GM23248 (cell line): Measurements from ENCODE around the gene WNT9A. TPM values are rescaled to one million over a fixed set of nuclear protein-coding genes. Genes with fewer than 3 reads are reported as not detected.

ENCODE experiments used
- DNase-seq: peaks from one replicate; pipeline ENCODE4 v3.0.0-alpha.2; 2015
- H2AFZ ChIP-seq: fragments of 200-600 bp; sonication (generic); 2 replicates; pipeline ENCODE4 v1.6.1; 2016; ENCODE audit warnings: antibody characterized with exemption
- H3F3A ChIP-seq: fragments of 200-600 bp; sonication (generic); 2 replicates; pipeline ENCODE4 v1.6.1; 2016; ENCODE audit warnings: mild to moderate bottlenecking, antibody characterized with exemption, mixed run types; ENCODE audit not compliant: insufficient read depth
- H3K27ac ChIP-seq: fragments of 200-600 bp; sonication (generic); 2 replicates; pipeline ENCODE4 v1.5.1; 2016; ENCODE audit warnings: mild to moderate bottlenecking
- H3K27me3 ChIP-seq: fragments of 200-600 bp; sonication (generic); replicated peaks from 2 replicates; pipeline ENCODE4 v1.6.1; 2016; ENCODE audit warnings: mild to moderate bottlenecking; ENCODE audit not compliant: insufficient read depth
- H3K36me3 ChIP-seq: fragments of 200-600 bp; sonication (generic); 2 replicates; pipeline ENCODE4 v1.6.1; 2016; ENCODE audit warnings: low read depth, mild to moderate bottlenecking
- H3K4me1 ChIP-seq: fragments of 200-600 bp; sonication (generic); 2 replicates; pipeline ENCODE4 v1.6.1; 2016; ENCODE audit warnings: mild to moderate bottlenecking; ENCODE audit not compliant: insufficient read depth
- H3K4me2 ChIP-seq: fragments of 200-600 bp; sonication (generic); one replicate; pipeline ENCODE4 v1.6.1; 2016; ENCODE audit warnings: mild to moderate bottlenecking; ENCODE audit not compliant: unreplicated experiment
- H3K4me3 ChIP-seq: fragments of 200-600 bp; sonication (generic); 2 replicates; pipeline ENCODE4 v1.5.1; 2016; ENCODE audit warnings: mild to moderate bottlenecking
- H3K79me2 ChIP-seq: fragments of 200-600 bp; sonication (generic); 2 replicates; pipeline ENCODE4 v1.6.1; 2016; ENCODE audit warnings: mild to moderate bottlenecking; ENCODE audit not compliant: insufficient read depth
- H3K9ac ChIP-seq: fragments of 200-600 bp; sonication (generic); 2 replicates; pipeline ENCODE4 v1.6.1; 2016; ENCODE audit warnings: mild to moderate bottlenecking
- H3K9me2 ChIP-seq: fragments of 200-600 bp; sonication (generic); 2 replicates; pipeline ENCODE4 v1.6.1; 2016; ENCODE audit warnings: mixed run types, mild to moderate bottlenecking, moderate library complexity; ENCODE audit not compliant: insufficient read depth
- H3K9me3 ChIP-seq: fragments of 200-600 bp; sonication (generic); one replicate; pipeline ENCODE4 v1.6.1; 2017; ENCODE audit warnings: low read depth
- H4K20me1 ChIP-seq: fragments of 200-600 bp; sonication (generic); 2 replicates; pipeline ENCODE4 v1.6.0; 2016; ENCODE audit not compliant: insufficient read depth
- EZH2 ChIP-seq: fragments of 200-600 bp; sonication (generic); IDR thresholded peaks from 2 replicates; pipeline ENCODE4 v1.6.1; 2018; ENCODE audit warnings: antibody characterized with exemption, mild to moderate bottlenecking; ENCODE audit not compliant: insufficient read depth, poor library complexity, severe bottlenecking
- EZH2phosphoT487 ChIP-seq: fragments of 200-600 bp; sonication (generic); IDR thresholded peaks from 2 replicates; pipeline ENCODE4 v1.6.1; 2018; ENCODE audit warnings: antibody characterized with exemption, moderate library complexity, mild to moderate bottlenecking, low read depth; ENCODE audit not compliant: insufficient read depth
- WGBS, 2 experiments: methylation state at CpG; one replicate each; pipeline ENCODE4 v1.1.6; 2015 to 2017; ENCODE audit warnings: low lambda C conversion rate in 2 of 2, low coverage in 1 of 2; ENCODE audit errors: missing lambda C conversion rate in 2 of 2; 5-methylcytosine and 5-hydroxymethylcytosine counted together
- in situ Hi-C: fragments of 300-500 bp; cut with MboI; formaldehyde crosslinking; loops from 2 replicates; pipeline ENCODE4 v1.15.0; 2020
- polyA plus RNA-seq: library from polyadenylated mRNA; unstranded; fragments of >200 nt; fragmentation: Nextera tagmentation; extraction: Ambion mirVana; gene quantifications from 2 replicates; pipeline ENCODE4 v1.2.1, GENCODE V29; 2016
- total RNA-seq: library from RNA; depleted of rRNA; stranded (reverse); fragments of >200 nt; shearing (Covaris generic); gene quantifications from 2 replicates; pipeline ENCODE4 v1.2.3, GENCODE V29; 2014

Gene WNT9A
- total and polyA plus RNA-seq, 2 experiments from 2014 or later, result 0.29 to 2.1 TPM

DNA sequence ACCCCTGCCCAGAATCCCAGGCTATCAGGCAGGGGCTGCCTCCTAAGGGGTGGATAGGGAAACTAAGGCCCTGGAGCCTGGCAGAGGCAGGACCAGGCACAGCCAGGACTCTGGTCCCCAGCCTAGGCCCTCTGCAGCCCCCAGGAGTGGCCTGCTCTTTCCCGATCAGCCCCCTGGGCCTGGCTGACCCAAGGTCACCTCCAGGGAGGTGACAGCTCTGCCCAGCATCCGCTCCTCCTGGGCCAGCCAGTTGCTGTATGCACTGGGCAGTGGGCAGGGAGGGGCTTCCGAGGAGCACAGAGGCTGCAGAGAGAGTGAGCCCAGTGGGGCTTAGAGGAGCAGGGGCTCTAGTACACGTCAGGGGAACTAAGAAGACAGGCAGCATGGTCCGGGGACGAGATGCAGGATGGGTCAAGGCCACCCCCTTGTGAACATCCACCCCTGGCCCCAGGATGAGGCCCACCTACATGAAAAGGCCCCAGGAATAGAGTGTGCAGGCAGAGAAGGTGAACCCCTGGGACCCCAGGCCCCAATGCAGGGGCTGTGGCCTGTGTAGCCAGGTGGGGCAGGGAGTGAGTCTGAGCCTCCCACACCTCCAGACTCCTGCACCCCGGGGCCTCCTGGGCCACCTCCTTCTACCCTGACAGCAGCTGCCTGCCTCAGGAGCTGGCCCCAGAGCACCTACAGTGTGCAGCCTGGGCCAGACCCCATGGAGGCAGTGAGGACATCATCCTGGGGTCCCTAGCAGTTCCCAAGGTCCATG, 32.8 kb downstream of the WNT9A start:
- Histone ChIP-seq H3K27ac (no peak overlapping the region), H3F3A (no peaks in the 10 kb centered on the region), H3K9me3 (no peaks in the 10 kb centered on the region), H2AFZ (no peak overlapping the region), H4K20me1 (no peaks in the 10 kb centered on the region), H3K79me2 (no peaks in the 10 kb centered on the region), H3K4me2 (no peak overlapping the region), H3K36me3 (no peaks in the 10 kb centered on the region), H3K9ac (no peak overlapping the region), H3K9me2 (no peaks in the 10 kb centered on the region), H3K4me1 (no peaks in the 10 kb centered on the region), H3K27me3 (peaks cover 6% of the 10 kb centered on the region; the same call in 1 of the 2 replicates), H3K4me3 (no peak overlapping the region)
- no peak for TF ChIP-seq EZH2phosphoT487
- TF ChIP-seq EZH2, result no peak
- WGBS, 2 experiments, result 60 to 66% methylated on average over 7 of the region's 7 CpGs
- in situ Hi-C loops, result no loop called here
- DNase-seq, result no peak

DNA sequence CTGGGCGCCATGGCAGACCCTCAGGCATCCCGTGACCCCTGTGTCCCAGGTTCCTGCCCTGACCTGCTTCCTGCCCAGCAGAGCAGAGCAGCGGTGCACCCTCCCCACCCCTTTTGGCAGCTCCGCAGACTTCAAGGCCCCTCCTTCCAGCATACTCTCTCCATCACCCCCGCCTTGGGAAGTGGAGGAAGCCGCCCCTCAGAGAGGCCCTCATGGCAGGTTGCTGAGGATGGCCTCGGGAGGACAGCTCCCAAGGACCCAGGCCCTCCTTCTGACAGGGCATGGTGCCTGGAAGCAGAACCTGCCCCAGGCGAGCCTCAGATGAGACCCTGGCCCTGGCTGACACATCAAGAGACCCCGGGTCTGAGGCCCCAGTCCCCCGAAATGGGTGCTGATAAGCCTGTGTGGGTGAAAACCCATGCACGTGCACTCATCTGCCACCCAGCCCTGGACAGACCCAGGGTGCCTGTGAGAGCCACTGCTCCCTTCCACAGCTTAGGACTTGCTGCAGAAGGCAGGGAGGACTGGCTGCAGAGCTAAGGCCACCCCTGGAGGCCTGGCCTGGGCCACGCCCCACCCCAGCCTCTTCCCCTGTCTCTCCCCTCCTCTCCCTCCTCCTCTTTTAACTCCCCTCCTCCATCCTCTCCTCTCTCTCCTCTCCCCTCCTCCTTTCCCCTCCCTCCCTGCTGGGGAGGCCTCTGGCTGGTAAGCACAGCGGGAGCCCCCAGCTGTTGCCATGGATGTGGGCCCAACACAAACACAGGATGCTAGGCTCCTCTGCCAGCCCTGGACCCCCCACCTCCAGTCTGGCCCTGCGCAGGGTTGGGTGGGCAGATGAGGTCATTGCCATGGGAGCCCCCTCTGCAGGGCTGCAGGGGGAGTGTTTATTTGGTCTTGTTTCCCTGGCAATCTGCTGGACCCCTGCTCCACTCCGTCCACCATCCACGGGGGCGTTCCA, 33.7 kb downstream of the WNT9A start:
- no peak overlapping the region for H2AFZ ChIP-seq
- H3K27ac ChIP-seq, result no peak overlapping the region
- no peak overlapping the region for H3K4me2 ChIP-seq
- H3K36me3 ChIP-seq, result no peaks in the 10 kb centered on the region
- no peak overlapping the region for H3K4me3 ChIP-seq
- no peaks in the 10 kb centered on the region for H3K4me1 ChIP-seq
- H4K20me1 ChIP-seq, result no peaks in the 10 kb centered on the region
- in situ Hi-C loops, result no loop called here
- H3K9me3 ChIP-seq, result no peaks in the 10 kb centered on the region
- peaks cover 8% of the 10 kb centered on the region; the same call in 1 of the 2 replicates for H3K27me3 ChIP-seq
- H3K9ac ChIP-seq, result no peak overlapping the region
- TF ChIP-seq EZH2phosphoT487, result no peak
- no peak for TF ChIP-seq EZH2
- H3K79me2 ChIP-seq, result no peaks in the 10 kb centered on the region
- 68 to 76% methylated on average over 16 to 17 of the region's 17 CpGs for WGBS, 2 experiments
- H3K9me2 ChIP-seq, result no peaks in the 10 kb centered on the region
- no peak for DNase-seq
- no peaks in the 10 kb centered on the region for H3F3A ChIP-seq

DNA sequence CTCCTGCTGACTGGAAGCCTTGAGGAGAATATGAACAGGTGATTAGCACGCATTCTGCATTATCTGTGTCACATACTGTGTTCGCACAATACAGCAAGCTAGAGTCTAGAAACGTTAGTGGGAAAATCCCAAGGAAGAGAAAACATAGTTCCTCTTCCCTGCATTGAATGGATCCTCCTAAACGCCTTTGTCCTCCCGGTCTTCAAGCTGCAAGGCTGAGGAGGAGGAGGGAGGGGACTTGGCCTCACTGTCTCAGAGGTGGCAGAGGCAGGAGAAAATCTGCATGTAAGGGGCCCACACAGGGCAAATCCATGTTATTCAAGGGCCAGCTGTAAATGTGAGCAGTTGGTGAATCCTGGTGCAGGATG, 34.4 kb downstream of the WNT9A start:
- H3K9me2 ChIP-seq, result no peaks in the 10 kb centered on the region
- H3K9ac ChIP-seq, result no peak overlapping the region
- H3K4me2 ChIP-seq, result no peak overlapping the region
- WGBS, 2 experiments, result 43 to 44% methylated on average over 5 of the region's 5 CpGs
- H3K4me1 ChIP-seq, result no peaks in the 10 kb centered on the region
- TF ChIP-seq EZH2phosphoT487 (no peak), EZH2 (no peak)
- no peak overlapping the region for H2AFZ ChIP-seq
- H3K36me3 ChIP-seq, result no peaks in the 10 kb centered on the region
- in situ Hi-C loops, result no loop called here
- no peak overlapping the region for H3K4me3 ChIP-seq
- H3K27ac ChIP-seq, result no peak overlapping the region
- no peak for DNase-seq
- H3K79me2 ChIP-seq, result no peaks in the 10 kb centered on the region
- peaks cover 12% of the 10 kb centered on the region; the same call in 1 of the 2 replicates for H3K27me3 ChIP-seq
- H3K9me3 ChIP-seq, result no peaks in the 10 kb centered on the region
- no peaks in the 10 kb centered on the region for H3F3A ChIP-seq
- no peaks in the 10 kb centered on the region for H4K20me1 ChIP-seq

DNA sequence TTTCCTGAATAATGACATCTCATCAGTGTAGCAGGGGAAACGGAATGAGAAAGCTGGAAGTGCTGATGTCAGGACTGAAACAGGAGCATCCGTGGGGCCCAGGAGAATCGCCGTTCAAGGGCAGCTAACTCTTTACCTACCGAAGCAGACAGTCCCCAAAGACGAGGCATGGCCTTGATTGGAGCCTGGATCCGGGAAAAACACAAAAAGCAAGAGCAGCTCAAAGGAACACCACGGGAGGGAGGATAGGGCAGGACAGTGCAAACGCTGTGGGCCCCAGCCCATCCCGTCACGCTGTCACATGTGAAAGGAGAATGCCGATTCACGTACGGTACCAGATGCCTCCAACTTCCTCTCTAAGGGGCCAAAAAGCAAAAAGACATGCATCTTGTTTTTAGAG, 34.9 kb downstream of the WNT9A start:
- no peaks in the 10 kb centered on the region for H3K4me1 ChIP-seq
- no peak for DNase-seq

More for the DNA sequence above, 34.9 kb downstream of the WNT9A start:
- Histone ChIP-seq H3K4me2 (no peak overlapping the region), H3K79me2 (no peaks in the 10 kb centered on the region), H2AFZ (no peak overlapping the region), H3K36me3 (no peaks in the 10 kb centered on the region), H3F3A (no peaks in the 10 kb centered on the region), H3K4me3 (no peak overlapping the region), H3K9me2 (no peaks in the 10 kb centered on the region), H4K20me1 (no peaks in the 10 kb centered on the region), H3K27ac (no peak overlapping the region), H3K9ac (no peak overlapping the region), H3K9me3 (no peaks in the 10 kb centered on the region), H3K27me3 (peaks cover 12% of the 10 kb centered on the region; the same call in 1 of the 2 replicates)
- no peak for TF ChIP-seq EZH2phosphoT487
- TF ChIP-seq EZH2, result no peak
- in situ Hi-C loops, result no loop called here
- 14 to 15% methylated on average over 14 of the region's 14 CpGs for WGBS, 2 experiments
